Stimulated activated CD4-positive, alpha-beta T cell treated with anti-CD3 and anti-CD28 coated beads, Interleukin-2, amount 100 ng/mL, for 4 hours (primary cell): ENCODE data around the gene HDAC11.

Experiments used
- DNase-seq: peaks from one replicate; pipeline ENCODE4 v3.0.0-alpha.2; 2020; ENCODE audit warnings: low read depth

HDAC11 gene

DNA sequence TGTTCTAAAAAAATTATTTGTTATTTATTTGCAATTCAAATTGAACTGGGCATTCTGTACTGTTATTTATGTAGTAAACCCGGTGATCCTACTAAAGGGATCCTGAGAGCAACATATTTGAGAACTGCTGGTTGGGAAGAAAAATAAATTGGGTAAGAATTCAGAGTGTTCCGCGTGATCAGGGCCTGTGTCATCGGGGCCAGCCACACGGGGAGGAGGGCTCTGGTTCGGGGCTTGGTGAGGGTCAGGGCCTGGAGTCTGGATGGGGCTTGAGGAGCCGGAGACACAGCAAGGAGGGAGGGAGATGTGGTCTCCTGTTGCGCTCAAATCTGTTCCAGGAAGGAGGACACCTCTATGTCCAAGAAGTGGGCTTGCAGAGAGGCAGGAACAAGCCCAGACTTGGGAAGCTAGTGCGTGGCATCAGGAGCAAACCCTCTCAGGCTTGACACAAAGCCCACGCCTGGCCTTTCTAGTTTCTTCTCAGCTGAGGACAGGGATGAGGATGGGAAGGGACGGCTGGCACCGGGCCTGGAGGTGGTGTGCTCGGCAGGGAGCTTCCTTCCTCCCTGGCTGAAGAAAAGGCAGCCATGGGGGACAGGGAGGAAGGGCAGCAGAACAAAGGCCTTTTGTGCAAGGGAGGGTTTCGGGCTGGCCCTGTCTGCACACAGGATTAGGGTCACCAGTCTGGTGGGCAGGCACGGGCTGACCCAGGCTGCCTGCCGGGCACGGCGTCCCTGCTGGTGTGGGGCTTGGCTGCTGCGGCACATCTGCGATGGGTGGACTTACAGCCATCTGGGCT, 45.9 kb downstream of the HDAC11 start:
- no peak for DNase-seq

DNA sequence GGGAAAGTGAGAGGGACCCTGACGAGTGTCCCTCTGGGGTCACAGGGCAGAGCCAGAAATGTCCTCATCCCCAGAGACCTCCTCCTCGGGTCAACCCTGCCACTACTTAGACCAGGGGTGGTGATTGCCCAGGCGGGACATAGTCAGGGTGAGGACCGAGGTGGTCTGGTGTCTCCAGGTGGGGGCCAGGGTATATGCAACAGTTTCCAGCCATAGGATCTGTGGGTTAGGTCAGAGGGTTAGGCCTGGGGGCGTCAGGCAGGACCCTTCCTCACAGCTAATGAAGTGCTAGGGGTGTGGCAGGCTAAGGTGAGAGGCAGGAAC, 46.5 kb downstream of the HDAC11 start:
- DNase-seq = no peak

DNA sequence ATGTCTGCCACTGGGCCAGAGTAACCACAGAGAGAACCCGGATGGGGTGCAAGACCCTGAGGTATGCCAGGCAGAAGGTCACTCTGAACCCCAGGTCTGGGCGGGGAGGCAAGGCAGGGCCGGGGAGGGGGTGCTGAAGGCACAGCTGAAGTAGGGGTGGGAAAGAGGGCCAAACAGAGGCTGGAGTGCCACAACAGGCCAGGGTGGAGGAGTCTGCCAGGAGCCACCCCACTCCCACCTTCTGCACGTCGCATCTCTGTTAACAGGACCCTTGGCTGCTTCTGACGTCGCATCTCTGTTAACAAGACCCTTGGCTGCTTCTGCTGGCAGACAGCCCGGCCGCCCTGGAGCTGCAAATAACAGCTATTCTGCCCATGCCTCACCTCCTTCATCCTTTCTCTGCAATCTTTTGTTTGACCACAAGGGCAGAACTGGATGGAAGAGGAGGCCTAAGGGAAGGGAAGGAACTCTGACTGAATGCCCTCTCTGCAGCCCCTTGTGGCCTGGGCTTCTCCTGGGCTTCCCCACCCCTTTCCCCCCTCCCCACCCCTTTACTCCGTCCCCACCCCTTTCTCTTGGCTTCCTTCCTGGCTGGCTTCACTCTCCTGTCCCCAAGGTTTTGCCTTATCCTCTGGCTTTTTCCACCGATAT, 48.2 kb downstream of the HDAC11 start:
- no peak for DNase-seq

DNA sequence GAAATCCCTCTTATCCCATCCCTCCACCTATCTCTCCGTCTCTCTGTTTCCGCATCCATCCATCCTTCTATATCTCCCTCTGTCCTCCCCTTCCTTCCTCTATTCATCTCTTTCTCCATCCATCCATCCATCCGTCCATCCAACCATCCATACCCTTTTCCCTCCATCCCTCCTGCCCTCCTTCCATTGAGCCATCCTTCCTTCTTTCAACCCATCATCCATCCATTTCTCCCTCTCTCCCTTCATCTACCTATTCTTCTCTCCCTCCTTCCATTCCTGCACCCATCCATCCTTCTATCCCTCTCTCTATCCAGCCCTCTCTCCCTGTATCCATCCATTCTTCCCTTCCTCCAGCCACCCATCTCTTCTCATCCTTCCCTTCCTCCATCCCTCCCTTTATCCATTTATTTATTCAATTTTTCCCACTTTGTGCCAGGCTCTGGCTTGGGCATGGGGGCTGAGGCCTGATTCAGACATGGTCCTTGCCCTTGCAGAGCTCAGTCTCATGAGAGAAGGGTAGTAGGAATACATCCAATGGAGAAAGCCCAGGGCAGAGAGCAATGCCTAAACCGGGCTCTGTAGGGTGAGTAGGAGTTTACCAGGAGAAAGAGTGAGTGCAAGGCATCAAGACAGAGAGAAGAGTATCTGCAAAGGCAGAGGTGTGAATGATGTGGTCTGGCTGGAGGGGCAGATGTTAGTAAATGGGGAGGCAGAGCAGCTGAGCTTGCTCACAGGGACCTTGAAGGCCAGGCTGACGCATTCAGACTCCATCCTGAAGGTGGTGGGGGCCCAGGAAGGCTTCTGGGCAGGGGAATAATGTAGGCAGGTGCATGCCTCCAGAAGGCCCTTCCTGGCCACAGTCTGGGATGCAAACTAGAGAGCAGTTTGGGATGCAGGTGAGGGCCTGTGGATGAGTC, 49.3 kb downstream of the HDAC11 start:
- DNase-seq = no peak

DNA sequence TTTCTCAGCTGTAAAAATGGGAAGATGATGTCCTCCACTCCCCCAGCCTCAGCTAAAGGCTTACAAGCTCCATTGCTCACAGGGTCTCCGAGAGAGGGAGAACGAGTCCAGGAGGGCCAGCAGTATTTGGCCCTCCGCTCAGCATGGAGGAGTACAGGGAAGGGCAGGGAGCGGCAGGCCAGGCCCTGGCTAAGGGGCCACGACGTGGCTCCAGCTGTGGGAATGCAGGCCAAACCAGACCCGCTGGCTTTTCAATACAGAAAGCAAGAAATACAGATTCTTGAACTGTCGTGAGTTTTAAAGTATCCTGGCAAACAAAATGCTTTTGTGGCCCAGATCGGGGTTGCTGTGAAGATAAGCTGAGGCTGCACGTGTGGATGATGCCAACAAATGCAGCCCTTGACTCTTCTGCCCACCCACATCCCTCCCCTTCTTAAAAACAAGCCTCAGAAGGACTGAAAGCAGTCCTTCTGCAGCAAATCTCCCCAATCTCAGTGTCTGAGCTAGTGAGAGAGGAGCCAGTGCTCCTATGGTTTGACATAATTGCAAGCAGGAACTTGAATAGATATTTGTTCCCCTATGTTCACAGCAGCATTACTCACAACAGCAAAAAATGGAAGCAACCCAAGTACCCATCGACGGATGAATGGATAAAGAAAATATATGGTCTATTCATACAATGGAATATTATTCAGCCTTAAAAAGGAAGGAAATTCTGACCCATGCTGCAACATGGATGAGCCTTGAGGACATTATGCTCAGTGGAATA, 50.3 kb downstream of the HDAC11 start:
- no peak for DNase-seq

DNA sequence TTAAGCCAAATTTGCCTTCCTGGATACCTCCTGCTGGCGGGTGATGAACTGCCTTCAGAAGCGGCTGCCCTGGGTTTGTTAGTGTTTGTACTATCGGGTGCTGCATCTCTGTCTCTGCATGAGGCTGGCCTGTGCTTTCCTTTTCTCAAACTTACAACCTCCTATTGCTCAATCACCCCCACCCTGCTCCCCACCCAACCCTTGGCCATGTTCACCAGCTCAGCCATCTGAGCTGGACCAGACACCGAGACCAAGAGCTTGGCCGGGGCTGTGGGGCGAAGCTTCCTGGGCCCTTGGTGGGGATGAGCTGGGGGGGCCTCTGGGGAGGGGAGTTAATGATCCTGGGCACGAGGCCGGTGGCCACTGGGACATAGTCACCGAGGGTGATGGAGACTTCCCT, 52.0 kb downstream of the HDAC11 start:
- no peak for DNase-seq

DNA sequence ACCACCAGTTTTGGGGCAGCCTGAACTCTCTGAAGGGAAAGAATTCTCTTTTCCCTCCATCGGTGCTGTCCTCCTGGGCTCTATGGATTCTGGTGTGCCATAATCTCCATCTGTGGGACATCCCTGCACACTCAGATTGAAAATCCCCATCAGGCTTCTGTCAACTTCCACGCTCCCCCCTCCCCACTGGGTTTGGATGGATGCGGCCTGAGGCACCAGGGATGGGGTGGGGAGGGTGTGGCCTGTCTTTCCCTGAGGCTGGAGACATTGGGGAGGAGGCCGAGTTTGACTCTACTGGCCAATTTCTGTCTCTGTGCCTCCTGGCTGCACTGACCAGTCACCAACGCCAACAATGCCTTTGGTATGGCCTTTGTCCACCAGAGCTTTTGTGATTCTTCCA, 52.5 kb downstream of the HDAC11 start:
- no peak for DNase-seq

DNA sequence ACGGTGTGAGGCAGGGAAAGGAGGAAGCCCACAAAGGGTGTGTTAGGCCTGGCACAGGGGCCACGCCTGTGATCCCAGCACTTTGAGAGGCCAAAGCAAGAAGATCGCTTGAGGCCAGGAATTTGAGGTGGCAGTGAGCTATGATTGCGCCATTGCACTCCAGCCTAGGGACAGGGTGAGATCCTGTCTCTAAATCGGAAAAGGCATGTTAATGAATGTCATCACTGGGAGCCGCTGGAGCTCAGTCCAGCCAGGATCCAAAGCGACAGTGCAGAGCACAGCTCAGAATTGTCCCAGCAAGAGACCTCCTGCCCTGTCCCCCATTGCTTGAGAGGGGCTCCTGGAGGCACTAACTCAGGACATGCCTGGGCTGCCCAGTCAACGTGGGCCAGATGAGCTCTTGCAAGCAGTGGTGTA, 53.8 kb downstream of the HDAC11 start:
- DNase-seq = no peak

DNA sequence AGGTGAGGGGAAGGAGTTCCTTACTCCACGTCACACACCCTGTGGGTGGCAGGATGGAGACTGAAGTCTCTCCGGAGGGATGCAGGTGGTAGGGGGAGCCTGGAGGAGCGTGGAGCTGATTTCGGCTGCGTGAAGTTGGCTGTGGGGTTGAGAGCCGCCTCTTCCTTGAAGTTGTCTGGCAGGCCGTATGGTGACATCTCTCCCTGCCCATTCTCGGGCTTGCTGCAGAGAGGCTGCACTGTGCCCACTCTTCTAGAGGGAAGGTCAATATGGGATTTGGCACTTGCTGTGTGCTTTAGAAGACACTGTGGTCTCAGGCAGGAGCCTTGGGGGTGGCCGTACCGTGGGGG, 55.4 kb downstream of the HDAC11 start:
- DNase-seq = no peak

DNA sequence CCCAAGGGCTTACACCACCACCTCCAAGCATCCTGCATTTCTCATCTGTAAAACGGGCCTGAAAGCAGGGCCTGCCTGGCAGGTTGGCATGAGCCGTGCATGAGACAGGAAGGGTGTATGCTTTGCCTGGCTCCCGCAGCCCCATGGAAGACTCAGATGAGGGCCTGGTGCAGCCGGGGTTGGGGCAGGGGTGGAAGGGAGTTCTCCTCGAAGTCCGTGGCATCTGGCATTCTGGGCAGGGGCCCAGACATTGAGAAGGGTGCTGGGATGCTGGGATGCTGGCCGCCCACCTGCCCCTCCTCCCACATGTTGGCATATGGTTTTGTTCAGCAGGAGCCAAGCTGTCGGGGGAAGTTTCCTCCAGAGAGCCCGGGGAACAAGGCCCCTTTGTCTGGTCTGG, 55.8 kb downstream of the HDAC11 start:
- DNase-seq = no peak

DNA sequence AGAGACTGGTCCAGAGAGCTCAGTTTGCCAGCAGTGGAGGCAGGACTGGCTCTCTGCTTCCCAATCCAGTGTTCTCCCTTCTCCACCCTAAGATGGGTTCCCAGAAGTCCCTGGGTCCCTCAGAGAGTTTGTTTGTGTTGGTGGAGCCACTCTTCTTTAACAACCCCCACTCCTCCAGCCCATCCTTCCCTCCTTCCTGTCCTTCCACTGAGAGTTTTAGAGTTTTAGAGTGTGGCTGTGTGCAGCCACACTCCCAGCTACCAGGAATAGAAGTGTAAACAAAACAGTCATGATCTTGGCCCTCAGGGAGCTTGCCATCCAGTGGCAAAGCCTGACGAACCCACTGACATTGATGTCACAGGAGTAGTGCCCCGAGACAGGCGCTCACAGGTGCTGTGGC, 56.3 kb downstream of the HDAC11 start:
- no peak for DNase-seq

DNA sequence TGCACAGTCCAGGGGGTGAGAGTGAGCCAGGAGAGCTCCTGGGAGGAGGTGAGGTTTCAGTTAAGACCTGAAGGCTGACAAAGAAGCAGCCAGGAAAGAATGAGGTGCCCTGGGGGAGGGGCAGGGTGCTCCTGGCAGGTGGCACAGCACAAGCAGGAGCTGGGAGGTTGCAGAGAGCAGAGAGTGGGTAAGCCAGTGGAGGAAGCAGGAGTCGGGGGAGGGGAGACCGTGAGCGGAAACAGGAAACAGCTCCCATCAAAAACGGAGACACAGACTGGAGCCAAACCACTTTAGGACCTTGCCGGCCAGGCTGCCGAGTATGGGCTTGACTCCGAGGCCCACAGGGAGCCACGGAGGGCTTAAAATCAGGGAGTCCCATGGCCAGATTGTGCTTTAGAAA, 56.7 kb downstream of the HDAC11 start:
- DNase-seq = no peak

DNA sequence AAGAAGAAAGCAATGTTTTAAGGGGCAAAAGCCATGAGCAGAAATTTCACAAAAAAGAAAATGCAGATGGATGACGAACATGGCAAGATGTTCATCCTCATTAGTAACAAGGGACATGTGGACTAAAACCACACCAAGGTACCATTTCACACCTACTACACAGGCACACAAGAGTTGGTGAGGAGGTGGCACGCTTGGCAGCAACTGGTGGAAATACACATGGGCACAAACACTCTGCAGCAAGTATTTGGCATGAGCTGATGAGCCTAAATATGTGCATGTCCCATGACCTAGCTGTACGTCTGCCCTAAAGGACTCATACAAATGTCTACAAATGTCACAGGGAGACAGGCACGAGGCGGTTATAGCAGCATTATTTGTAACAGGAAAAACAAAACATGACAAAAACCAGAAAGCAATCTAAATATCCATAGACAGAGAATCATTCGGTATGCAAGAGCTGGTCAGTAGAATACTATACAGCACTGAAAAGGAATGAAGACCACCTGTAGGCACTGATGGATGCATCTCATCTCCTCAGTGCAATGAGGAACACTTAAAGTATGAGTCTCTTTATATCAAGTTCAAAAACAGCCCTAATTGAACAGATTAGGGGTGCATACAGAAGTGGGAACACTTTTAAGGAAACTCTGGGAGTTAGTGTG, 57.3 kb downstream of the HDAC11 start:
- DNase-seq = no peak

DNA sequence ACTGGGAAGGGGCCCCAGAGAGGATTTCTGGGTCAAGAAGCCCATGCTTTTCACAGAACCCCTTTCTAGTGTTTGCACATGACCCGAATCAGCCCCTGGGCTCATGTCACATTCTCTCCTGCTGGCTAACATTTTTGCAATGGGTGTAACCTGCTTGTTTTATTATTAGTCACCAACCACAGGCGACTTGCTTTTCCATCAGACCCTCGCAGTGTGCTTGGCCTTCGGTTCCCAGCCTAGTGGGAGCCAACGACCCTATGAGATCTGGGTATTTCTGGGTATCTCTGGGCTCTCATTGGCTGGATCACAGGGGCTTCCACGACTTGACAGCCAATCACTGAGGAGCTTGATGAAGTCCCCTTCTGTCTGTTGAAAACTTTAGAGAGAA, 57.8 kb downstream of the HDAC11 start:
- no peak for DNase-seq

DNA sequence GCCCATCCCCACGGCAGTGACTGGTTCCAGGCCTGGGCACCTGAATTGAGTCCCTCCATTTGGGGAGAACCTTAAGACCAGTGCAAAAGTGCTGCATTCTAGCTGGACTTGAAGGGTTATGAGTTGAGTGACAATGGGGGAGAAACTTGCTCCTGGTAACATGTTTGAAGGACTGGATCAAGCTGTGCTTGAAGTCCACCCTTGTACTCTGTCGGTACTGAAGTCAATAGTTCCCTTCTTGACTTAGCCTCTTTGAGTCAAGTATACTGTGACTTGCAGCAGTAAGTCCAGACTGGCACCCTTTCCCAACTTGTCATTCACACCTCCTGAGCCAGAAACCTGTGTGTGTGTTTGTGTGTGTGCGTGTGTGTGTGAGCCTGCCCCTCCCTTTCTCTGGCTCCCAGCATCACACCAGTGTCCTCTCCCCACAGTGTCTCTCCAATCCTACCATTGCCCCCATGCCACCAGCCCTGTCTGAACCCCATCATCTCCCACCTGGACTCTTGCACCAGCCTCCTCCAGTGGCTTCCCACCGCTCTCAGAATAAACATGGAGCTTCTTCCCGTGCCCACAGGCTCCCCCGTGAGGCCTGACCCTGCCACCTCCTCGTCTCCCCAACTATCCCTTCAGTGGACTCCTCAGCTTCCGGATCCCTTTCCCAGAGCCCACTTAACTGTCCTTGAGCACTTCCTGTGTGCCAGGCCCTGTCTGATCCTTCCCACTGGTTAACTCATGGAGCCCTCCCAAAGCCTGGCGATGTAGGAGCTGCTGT, 58.6 kb downstream of the HDAC11 start:
- DNase-seq = no peak

DNA sequence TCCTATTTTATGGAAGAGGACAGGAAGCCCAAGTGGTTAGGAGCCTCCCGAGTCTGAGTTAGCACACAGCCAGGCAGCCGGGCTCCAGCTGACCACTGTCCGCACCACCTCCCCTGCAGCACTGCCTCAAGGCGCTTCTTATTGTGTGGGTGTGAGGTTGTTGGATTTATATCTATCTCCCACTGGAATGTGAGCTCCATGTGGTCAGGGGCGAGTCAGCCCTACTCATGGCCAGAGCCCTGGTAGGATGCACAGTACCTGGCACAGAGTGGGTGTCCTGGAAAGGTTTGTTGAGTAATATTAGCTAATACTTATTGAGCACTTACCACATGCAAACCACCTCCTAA, 59.2 kb downstream of the HDAC11 start:
- DNase-seq = no peak

DNA sequence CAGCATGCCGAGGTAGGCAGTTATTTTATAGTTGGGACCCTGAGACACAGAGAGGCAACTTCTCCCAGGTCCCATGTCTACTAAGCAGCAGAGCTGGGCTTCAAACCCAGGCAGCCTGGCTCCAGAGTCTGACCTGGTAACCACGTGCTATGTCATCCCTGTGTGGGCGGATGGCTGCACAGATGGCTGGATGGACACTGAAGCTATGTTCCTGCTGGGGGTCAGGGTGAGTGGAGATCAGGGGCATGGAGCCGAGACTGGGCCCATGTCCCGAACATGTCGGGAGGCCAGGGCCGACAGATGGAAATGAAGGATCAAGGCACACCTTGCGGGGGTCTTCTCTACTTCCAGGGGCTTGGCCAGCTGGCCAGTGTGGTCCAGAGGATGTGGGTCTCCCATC, 59.6 kb downstream of the HDAC11 start:
- no peak for DNase-seq

DNA sequence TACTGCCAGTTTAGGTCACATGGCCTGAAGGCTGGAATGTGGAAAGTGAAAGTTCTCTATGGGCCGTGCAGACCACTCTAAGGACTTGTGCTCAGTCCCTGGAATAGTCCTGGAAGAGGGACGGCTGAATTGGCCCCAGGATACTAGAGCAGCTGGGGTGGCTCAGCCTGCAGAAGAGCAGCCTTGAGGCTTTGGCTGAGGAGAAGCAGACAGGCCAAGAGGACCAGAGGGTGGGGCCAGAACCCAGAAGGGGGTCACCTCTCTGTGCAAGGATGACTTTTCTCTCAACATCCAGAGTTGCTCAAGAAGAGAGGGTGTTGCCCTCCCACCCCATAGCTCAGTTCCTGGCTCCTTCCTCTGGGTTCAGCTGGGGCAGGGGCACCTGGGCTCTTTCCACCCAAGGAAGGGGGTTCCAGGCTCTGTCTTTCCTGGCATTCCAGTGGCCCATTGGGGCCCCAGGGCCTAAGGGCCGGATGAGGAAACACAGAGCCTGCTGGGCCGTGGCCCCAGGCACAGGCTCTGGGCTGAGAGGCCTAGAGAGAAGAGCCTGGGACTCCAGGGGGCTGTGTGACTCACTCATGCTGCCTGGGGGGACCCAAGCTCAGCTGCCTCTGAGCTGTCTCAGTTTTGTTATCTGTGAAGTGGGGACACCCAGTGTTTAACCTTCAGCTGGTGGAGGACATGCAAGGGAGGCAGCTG, 60.3 kb downstream of the HDAC11 start:
- no peak for DNase-seq

DNA sequence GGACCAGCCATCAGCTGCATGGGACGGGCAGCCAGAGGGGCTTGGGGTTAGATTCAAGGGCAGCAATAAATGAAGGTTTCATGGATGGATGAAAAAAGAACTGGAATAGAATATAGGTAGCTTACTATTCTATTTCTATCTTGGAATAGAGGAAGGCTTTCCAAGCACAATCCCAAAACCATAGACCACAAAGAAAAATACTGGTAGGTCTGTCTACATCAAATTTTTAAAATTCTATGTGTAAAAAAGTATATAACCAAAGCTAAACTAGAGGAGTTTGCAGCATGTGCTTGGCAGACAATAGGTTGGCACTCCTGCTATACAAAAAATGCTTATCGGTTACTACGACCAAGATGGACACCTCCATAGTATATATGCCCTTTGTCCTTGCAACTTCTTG, 61.6 kb downstream of the HDAC11 start:
- DNase-seq = no peak

DNA sequence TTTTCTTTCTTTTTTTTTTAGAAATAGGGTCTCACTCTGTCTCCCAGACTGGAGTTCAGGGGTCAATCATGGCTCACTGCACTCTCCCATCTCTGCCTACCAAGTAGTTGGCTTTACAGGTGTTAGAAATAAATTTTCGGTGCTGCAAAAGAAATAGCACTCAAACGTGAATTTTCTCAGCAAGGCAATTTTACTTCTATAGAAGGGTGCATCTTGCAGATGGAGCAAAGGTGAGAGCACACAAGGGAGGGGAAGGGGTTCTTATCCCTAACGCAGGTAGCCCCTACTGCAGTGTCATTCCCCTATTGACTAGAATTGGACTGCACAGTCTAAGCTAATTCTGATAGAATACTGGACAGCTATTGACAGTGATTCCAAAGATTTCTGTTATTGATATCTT, 62.0 kb downstream of the HDAC11 start:
- DNase-seq = no peak

DNA sequence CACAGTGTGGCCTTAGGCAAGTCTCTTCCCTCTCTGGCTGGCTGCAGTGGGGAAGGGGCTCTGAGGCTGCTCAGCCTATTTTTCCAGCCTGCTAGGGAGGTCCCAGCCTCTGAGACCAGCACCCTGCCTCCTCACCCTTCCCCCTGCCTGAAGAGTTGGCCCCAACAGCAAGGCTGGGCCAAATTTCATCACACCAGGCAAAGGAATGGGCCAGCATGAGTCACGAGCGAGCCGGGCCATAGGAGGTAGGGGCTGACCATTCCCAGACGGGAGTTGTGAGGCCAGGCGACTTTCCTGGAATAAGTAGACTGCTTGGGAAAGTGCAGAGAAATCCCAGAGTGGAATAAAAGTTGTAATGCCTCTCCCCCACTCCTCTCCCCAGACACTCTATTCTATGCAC, 63.1 kb downstream of the HDAC11 start:
- DNase-seq = no peak
